GM21619 (cell line): ENCODE data around the gene FAM81A.
"Not testable (repeated sequence)": the region's sequence is repeated elsewhere in the genome, so short reads cannot be mapped to it uniquely, and the experiment has no call there.

ENCODE experiments used
- ATAC-seq: cut with Tn5 transposase; IDR thresholded peaks from one replicate; pipeline ENCODE4 v1.9.1; 2021; ENCODE audit not compliant: unreplicated experiment

Gene FAM81A

GRCh38 chr15:59437817-59438624, at the start of gene FAM81A:
TSS of gene FAM81A (plus strand) at chr15:59438186. CDS start at chr15:59458627, 20,441 bp downstream.
- peak; percentile 77 for ATAC-seq

GRCh38 chr15:59388670-59389069, 49.3 kb upstream of the FAM81A start:
- no peak for ATAC-seq

GRCh38 chr15:59392299-59392698, 45.7 kb upstream of the FAM81A start:
- no peak for ATAC-seq

DNA sequence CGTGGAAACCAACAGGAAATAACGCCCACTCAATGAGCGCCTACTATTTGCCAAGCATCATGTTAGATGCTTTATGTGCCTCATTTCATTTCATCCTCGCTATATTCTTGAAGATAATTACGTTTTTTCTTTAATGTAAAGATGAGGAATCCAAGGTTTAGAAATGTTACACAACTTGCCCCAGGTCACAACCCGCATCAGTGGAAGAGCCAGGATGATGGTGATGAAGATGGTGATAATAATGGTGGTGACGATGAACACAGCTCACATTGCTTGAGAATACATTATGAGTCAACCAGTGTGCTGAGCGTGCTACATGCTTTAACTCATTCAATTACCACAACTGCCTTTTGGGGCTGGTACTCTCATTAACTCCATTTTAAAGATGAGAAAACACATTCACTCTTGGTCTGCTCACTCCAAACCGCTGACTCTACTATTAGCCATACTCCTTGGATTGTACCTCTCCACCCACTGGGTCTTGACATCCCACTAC, 43.8 kb upstream of the FAM81A start:
- ATAC-seq: no peak

GRCh38 chr15:59396211-59396610, 41.8 kb upstream of the FAM81A start:
- no peak for ATAC-seq

DNA sequence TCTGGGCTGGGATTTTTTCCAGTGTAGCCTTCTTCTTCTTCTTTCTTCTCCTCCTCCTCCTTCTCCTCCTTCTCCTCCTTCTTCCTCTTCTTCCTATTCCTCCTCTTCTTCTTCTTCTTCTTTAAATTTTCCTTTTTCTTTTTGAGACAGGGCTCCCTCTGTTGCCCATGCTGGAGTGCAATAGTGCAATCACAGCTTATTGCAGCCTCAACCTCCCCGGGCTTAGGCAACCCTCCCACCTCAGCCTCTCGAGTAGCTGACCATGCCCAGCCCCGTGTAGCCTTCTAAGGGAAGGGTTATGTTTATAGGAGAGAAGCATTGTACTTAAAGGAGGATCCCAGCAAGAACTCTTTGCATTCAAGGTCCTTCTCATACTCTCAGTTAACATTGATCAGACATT, 41.3 kb upstream of the FAM81A start:
- no peak for ATAC-seq

DNA sequence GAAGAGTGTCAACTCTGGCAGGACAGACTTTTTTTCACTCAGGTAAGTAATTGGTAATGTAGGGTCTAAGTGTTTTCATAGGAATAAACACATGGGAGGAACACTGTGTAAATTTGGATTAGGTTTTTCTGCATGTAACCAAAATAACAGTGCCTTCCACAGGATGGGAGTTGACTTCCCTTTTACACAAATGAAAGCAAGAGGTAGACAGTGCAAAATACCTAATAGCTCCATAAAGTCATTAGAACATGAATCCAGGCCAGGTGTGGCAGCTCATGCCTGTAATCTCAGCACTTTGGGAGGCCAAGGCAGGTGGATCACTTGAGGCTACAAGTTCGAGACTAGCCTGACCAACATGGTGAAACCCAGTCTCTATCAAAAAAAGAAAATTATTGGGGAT, 39.8 kb upstream of the FAM81A start:
- no peak for ATAC-seq

GRCh38 chr15:59399465-59400102, 38.4 kb upstream of the FAM81A start:
- peak; percentile 80 for ATAC-seq

GRCh38 chr15:59400103-59400813, 37.7 kb upstream of the FAM81A start:
- no peak for ATAC-seq

GRCh38 chr15:59401051-59401823, 36.7 kb upstream of the FAM81A start:
- not testable (repeated sequence) for ATAC-seq

GRCh38 chr15:59401824-59402569, 36.0 kb upstream of the FAM81A start:
- no peak for ATAC-seq

GRCh38 chr15:59405079-59405478, 32.9 kb upstream of the FAM81A start:
- ATAC-seq: no peak

GRCh38 chr15:59406446-59406845, 31.5 kb upstream of the FAM81A start:
- no peak for ATAC-seq

- ATAC-seq: no peak
These were observed 30.0 kb upstream of the FAM81A start for GRCh38 chr15:59407946-59408345.

DNA sequence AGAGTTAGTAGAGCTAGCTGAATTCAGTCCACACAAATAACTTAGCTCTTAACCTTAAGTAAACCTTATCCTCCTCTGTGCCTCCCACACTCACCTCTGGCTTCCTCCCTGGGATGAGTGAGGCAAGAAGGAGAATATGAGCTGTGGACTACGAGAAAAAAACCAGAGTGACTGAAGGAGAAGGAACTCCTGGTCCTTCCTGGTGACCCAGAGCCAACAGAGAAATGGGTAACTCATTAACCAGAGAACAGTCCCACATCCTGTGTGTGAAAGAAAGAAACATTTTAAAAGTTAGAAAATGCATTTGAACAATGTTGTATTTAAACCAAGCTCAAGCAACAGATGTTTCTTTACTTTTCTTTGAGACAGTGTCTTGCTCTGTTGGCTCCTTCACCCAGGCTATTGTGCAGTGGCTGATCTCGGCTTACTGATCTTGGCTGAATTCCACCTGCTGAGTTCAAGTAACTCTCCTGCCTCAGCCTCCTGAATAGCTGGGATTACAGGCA, 27.5 kb upstream of the FAM81A start:
- ATAC-seq: no peak

DNA sequence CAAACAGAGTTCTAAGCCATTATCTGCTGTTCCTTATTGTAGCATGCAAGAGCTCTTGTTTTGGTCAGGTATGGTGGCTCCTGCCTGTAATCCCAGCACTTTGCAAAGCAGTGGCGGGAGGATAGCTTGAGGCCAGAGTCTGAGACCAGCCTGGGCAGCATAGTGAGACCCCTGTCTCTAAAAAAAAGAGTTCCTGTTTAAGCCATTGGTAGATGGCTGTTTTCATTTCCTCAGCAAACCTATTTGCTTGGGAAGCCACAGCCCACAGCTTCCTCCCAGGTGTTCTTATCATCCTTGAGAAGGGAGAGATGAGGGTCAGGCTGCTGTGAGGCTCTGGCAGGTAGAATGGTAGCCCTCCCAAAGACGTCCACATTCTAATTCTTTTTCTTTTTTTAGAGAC, 24.4 kb upstream of the FAM81A start:
- no peak for ATAC-seq

DNA sequence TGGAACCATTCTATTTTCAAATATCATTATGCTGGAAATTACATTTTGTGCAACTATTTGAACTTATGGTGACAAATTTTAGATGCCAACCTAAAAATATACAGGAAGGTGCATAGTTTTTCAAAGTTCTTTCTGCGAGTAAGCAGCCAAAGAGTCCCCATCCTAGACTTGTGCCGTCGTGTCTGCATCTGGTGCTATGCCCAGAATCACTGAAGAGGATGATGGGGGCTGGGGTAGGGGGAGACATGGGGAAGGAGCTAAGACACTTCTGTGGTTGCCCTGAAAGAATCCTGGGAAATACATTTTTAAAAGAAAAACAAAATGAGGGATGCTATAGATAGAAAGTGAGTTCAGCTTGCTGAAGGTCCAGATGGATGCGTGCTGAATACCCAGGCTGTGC, 21.2 kb upstream of the FAM81A start:
- no peak for ATAC-seq

DNA sequence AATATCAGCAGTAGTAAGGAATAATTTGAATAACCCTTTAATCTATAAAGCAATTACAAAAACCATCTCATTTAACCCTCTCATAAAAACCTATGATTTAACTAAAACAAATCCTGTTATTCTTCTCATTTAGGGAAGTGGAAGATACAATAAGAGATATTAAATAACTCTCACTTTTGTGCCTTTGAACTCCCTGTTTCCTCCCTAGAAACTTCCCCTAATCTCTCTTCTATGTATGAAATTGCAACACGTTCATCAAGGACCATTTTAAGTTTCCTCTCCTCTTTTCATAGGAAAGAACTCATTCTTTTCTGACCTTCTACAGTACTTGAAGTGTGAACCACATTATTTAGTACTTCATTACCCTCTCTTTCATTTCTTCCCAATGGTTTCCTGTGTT, 18.8 kb upstream of the FAM81A start:
- no peak for ATAC-seq

DNA sequence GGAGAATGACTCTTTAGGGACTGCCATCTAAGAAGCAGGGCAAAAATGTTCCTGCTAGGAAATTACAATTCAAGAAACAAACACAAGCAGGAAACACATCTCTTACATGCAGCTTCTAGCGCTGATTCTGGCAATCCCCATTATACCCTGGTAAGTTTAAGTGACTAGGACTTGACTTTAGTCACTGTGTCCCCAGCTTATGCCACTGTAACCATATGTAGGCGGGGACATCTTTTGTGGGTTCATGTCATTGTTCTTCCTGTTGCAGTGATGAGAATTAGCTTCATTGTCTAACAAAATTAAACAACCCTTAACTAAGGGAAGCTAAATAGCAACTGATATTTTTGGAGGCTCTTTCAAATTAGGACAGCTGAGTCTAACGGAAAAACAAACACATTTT, 17.9 kb upstream of the FAM81A start:
- no peak for ATAC-seq

GRCh38 chr15:59420986-59421618, 16.9 kb upstream of the FAM81A start:
- no peak for ATAC-seq
